HuH-7 (cell line): ENCODE measurements around the gene SNX25.
"Not testable (repeated sequence)": the region's sequence is repeated elsewhere in the genome, so short reads cannot be mapped to it uniquely, and the experiment has no call there.

Experiments used
- DNase-seq: peaks from one replicate; pipeline ENCODE4 v3.0.0; 2011; ENCODE audit warnings: low spot score

SNX25 gene

GRCh38 chr4:185232370-185232769 lies 23.0 kb downstream of the SNX25 start:
- no peak for DNase-seq

- no peak for DNase-seq
Observed at GRCh38 chr4:185235119-185235842, 25.9 kb downstream of the SNX25 start.

GRCh38 chr4:185235843-185236503 lies 26.6 kb downstream of the SNX25 start:
- peak; percentile 20 for DNase-seq

- no peak for DNase-seq
Observed at GRCh38 chr4:185237175-185237574, 27.8 kb downstream of the SNX25 start.

- no peak for DNase-seq
Observed at GRCh38 chr4:185238215-185238681, 28.9 kb downstream of the SNX25 start.

- no peak for DNase-seq
Observed at GRCh38 chr4:185238750-185239149, 29.4 kb downstream of the SNX25 start.

GRCh38 chr4:185240486-185240885 lies 31.1 kb downstream of the SNX25 start:
- DNase-seq: not testable (repeated sequence)

GRCh38 chr4:185242749-185243533 lies 33.5 kb downstream of the SNX25 start:
- no peak for DNase-seq

- no peak for DNase-seq
Observed at GRCh38 chr4:185243879-185244278, 34.5 kb downstream of the SNX25 start.

GRCh38 chr4:185244763-185245162 lies 35.4 kb downstream of the SNX25 start:
- no peak for DNase-seq

- no peak for DNase-seq
Observed at GRCh38 chr4:185246453-185246852, 37.1 kb downstream of the SNX25 start.

- no peak for DNase-seq
Observed at GRCh38 chr4:185247151-185247550, 37.8 kb downstream of the SNX25 start.

GRCh38 chr4:185248393-185249039 lies 39.1 kb downstream of the SNX25 start:
- DNase-seq: no peak

- DNase-seq: no peak
Observed at GRCh38 chr4:185249105-185249504, 39.7 kb downstream of the SNX25 start.

- no peak for DNase-seq
Observed at GRCh38 chr4:185254434-185254833, 45.0 kb downstream of the SNX25 start.

- no peak for DNase-seq
Observed at GRCh38 chr4:185255868-185256267, 46.5 kb downstream of the SNX25 start.

- DNase-seq: no peak
Observed at GRCh38 chr4:185256446-185256845, 47.0 kb downstream of the SNX25 start.

GRCh38 chr4:185257086-185257485 lies 47.7 kb downstream of the SNX25 start:
- no peak for DNase-seq

GRCh38 chr4:185257694-185258093 lies 48.3 kb downstream of the SNX25 start:
- DNase-seq: no peak

- not testable (repeated sequence) for DNase-seq
Observed at GRCh38 chr4:185258741-185259140, 49.3 kb downstream of the SNX25 start.

GRCh38 chr4:185259719-185260118 lies 50.3 kb downstream of the SNX25 start:
- no peak for DNase-seq

GRCh38 chr4:185261946-185262345 lies 52.5 kb downstream of the SNX25 start:
- no peak for DNase-seq
